ENCODE measurements around the gene EI24. TPM values are rescaled to one million over a fixed set of nuclear protein-coding genes. Genes with fewer than 3 reads are reported as not detected.

The EI24 gene
- total RNA-seq, 1 experiment from 2014 or later = 151 TPM

DNA sequence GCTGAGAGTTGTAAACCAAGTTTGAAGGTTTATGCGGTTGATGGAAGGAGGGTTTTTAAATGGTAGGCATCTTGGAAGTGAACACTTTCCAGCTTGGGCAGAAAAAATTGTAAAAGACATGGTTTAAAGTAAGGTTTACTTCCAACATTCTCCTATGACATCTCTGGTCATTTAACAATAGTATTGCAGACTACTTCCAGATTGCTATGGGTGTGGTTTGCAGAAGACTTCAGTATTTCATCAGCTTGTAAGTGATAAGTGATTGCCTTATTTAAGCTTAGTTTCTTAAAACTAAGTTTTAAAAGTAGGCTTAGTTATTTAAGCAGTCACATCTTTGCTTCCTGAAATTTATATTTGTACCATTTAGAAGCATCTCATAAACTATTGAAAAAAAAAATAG, 16.2 kb downstream of the EI24 start:
- no peaks in the 10 kb centered on the region for H3K23me2 ChIP-seq (ENCODE audit: insufficient read length, low read depth, low read length, poor library complexity, severe bottlenecking)
- TF ChIP-seq, protein P1, sequence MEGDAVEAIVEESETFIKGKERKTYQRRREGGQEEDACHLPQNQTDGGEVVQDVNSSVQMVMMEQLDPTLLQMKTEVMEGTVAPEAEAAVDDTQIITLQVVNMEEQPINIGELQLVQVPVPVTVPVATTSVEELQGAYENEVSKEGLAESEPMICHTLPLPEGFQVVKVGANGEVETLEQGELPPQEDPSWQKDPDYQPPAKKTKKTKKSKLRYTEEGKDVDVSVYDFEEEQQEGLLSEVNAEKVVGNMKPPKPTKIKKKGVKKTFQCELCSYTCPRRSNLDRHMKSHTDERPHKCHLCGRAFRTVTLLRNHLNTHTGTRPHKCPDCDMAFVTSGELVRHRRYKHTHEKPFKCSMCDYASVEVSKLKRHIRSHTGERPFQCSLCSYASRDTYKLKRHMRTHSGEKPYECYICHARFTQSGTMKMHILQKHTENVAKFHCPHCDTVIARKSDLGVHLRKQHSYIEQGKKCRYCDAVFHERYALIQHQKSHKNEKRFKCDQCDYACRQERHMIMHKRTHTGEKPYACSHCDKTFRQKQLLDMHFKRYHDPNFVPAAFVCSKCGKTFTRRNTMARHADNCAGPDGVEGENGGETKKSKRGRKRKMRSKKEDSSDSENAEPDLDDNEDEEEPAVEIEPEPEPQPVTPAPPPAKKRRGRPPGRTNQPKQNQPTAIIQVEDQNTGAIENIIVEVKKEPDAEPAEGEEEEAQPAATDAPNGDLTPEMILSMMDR (conservative IDR thresholded peaks at IDR 0.05) = no peak
- Mint-ChIP-seq H3K27ac (no peak overlapping the region), H3K4me1 (peaks cover 0 to 4% of the 10 kb centered on the region in 2 experiments; a peak in 2 of 4 replicates), H3K27me3 (ENCODE audit: low read depth) (no peaks in the 10 kb centered on the region), H3K4me3 (no peak overlapping the region), H3K36me3 (ENCODE audit: insufficient read depth in 1 of 3, low read depth in 3 of 3) (peaks cover 16 to 40% (median 38%) of the 10 kb centered on the region in 3 experiments; a peak in 6 of 7 replicates), H3K9me3 (no peaks in the 10 kb centered on the region)
- H3K4ac ChIP-seq (ENCODE audit: low read depth, low read length) = no peak overlapping the region
- H2BK5ac ChIP-seq (ENCODE audit: insufficient read length, low read length) = no peak overlapping the region
- no peak overlapping the region for H2AFZ ChIP-seq (ENCODE audit: low read length)
- no peak overlapping the region for H4K5ac ChIP-seq (ENCODE audit: insufficient read length, low read depth, low read length)
- H3K79me1 ChIP-seq (ENCODE audit: insufficient read depth, low read depth, low read length, poor library complexity, severe bottlenecking) = no peaks in the 10 kb centered on the region
- no peaks in the 10 kb centered on the region for H3K4me1 ChIP-seq (ENCODE audit: insufficient read depth, low read length)
- no peak overlapping the region for H3K4me2 ChIP-seq (ENCODE audit: insufficient read depth, insufficient read length, low read length)
- H2BK20ac ChIP-seq (ENCODE audit: low read depth, low read length, poor library complexity, severe bottlenecking) = no peak overlapping the region
- H2BK120ac ChIP-seq (ENCODE audit: low read depth, low read length, poor library complexity, severe bottlenecking) = no peak overlapping the region
- no peak overlapping the region for H2AK5ac ChIP-seq (ENCODE audit: insufficient read length, low read length)
- H3K23ac ChIP-seq (ENCODE audit: insufficient read length, low read depth, low read length) = no peak overlapping the region
- H3K79me2 ChIP-seq (ENCODE audit: insufficient read depth, low read length) = no peaks in the 10 kb centered on the region
- no peaks in the 10 kb centered on the region for H3K27me3 ChIP-seq (ENCODE audit: insufficient read depth, low read length)
- no peak overlapping the region for H3K14ac ChIP-seq (ENCODE audit: insufficient read depth, low read length)
- 100% methylated on average over 1 of the region's 1 CpG for WGBS (ENCODE audit: extremely low coverage, insufficient read length, low lambda C conversion rate)
- H2BK12ac ChIP-seq (ENCODE audit: insufficient read length, low read depth, low read length) = no peak overlapping the region
- no peak overlapping the region for H4K8ac ChIP-seq (replicated peaks; ENCODE audit: insufficient read length, low read depth, low read length)
- DNase-seq = no peak
- no peak overlapping the region for H3K18ac ChIP-seq (ENCODE audit: insufficient read length, low read depth, low read length)
- H3K9me3 ChIP-seq (ENCODE audit: control insufficient read depth, low read depth, low read length) = no peaks in the 10 kb centered on the region
- no peak overlapping the region for H3K27ac ChIP-seq (ENCODE audit: insufficient read length, low read depth, low read length)
- H4K91ac ChIP-seq (ENCODE audit: insufficient read length, low read depth, low read length) = no peak overlapping the region
- H3K56ac ChIP-seq (ENCODE audit: insufficient read length, low read depth, low read length) = no peak overlapping the region
- no peak overlapping the region for H3K9ac ChIP-seq (ENCODE audit: extremely low read depth, insufficient read length, low read length)
- H3T11ph ChIP-seq (ENCODE audit: low read length) = no peak overlapping the region
- no peaks in the 10 kb centered on the region for H4K20me1 ChIP-seq (ENCODE audit: control insufficient read depth, insufficient read depth, insufficient read length)
- H2BK15ac ChIP-seq (ENCODE audit: low read depth, low read length) = no peak overlapping the region

Data from H9 (cell line).